Right lobe of liver (tissue), 4 donors: ENCODE results near the gene CRTC1.

ENCODE experiments used
- CTCF ChIP-seq, 4 donors: fragments of 200-600 bp in 3 of 4; fragments of 450-650 bp in 1 of 4; IDR thresholded peaks; one replicate each; pipeline versions ENCODE4 v1.5.1 to v1.8.0; 2016 to 2022; ENCODE audit warnings: antibody characterized with exemption in 4 of 4, mild to moderate bottlenecking in 2 of 4
- POLR2A ChIP-seq: fragments of 450-650 bp; IDR thresholded peaks from one replicate; pipeline ENCODE4 v1.6.1; 2017; ENCODE audit warnings: antibody characterized with exemption, mild to moderate bottlenecking
- donor health status: DM: no; HTN: no; CAD: no.
- donor health status: DM: no; HTN: no; CAD: no.
- donor health status: DM: no; HTN: yes; CAD: no.

GRCh38 chr19:18651733-18652132 lies 31.7 kb upstream of the CRTC1 start:
- TF ChIP-seq CTCF (IDR thresholded peaks at IDR 0.05) (no peak), POLR2A (no peak)
